ENCODE data around the gene SHISA6.

The SHISA6 gene
- total RNA-seq, result 0 reads per million in 4 experiments

DNA sequence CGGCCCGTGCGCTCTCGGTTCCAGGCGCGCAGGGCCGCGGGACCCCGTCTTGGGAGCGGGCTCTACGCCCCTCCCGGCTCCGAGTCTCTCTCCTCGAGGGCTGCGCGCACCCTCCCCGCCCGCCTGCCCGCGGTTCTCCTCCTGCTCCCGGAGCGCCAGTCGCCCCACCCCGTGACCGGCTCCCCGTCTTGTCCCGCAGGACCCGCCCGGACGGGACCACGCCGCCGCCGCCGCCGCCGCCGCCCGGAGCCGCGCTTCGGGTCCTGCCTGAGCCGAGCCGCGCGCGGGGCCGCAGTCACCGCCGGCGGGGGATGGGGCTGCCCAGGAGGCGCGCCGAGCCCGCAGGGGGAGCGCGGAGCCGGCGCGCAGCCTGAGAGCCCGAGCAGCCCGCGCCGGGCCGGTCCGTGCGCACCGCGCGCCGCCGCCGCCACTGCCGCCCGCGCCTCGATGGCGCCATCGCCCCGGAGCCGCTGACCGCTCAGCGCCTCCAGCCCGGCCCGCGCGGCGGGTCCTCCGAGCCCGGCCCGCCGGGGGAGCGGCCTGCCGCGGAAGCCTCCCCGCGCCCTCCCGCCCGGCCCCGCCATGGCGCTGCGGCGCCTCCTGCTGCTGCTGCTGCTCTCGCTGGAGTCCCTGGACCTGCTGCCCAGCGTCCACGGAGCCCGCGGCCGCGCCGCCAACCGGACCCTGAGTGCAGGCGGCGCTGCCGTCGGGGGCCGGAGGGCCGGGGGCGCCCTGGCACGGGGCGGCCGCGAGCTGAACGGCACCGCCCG, at the start of gene SHISA6:
Gene SHISA6 (plus strand): TSS at position 373 of the 770 bp plus-strand sequence.
- DNase-seq, result no peak

GRCh38 chr17:11195801-11196200, 45.2 kb upstream of the SHISA6 start:
- DNase-seq, result no peak

GRCh38 chr17:11204991-11205390, 36.0 kb upstream of the SHISA6 start:
- no peak for DNase-seq

DNA sequence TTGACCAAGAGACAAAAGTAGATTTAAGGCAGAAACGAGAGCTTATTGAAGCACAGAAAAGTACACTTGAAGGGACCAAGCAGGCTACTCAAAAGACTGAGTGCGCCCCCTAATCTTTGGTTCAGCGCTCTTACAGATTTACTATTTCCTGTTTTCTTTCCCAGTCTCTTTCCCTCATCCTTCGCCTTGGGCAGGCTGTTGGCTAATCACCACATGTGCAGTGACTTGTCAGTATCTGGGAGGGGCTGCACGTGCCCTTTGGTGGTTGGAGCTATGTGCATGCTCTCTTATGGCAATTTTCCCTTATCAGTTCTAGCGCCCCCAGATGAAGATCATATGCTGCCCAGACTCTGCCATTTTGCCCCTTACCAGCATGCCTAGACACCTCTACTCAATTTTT, 35.4 kb upstream of the SHISA6 start:
- DNase-seq, result no peak

GRCh38 chr17:11209906-11210305, 31.1 kb upstream of the SHISA6 start:
- DNase-seq, result no peak

- no peak for DNase-seq
Observed at GRCh38 chr17:11212792-11213191, 28.2 kb upstream of the SHISA6 start.

GRCh38 chr17:11216976-11217375, 24.0 kb upstream of the SHISA6 start:
- DNase-seq, result no peak

DNA sequence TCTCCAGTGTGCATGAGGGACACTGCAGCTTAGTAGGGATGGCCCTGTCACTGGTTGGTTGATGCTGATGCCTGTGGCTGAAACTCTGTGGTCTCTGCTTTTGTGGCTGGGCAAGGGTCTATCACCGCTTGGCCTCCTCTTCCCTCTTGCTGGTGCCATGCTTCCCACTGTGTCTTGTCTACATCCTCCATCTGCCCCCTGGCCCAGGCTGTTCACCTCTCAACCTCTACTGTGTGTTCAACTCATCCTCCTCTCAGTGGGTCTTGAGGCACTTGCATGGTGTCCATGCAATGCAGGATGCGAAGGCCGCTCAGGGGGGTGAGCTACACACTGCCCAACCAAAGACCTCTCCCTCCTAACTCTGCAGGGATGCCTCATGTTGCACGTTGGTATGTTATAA, 19.8 kb upstream of the SHISA6 start:
- DNase-seq, result no peak

- DNase-seq, result no peak
Observed at GRCh38 chr17:11221721-11222120, 19.3 kb upstream of the SHISA6 start.

- DNase-seq, result no peak
Observed at GRCh38 chr17:11238705-11239104, 2.3 kb upstream of the SHISA6 start.

DNA sequence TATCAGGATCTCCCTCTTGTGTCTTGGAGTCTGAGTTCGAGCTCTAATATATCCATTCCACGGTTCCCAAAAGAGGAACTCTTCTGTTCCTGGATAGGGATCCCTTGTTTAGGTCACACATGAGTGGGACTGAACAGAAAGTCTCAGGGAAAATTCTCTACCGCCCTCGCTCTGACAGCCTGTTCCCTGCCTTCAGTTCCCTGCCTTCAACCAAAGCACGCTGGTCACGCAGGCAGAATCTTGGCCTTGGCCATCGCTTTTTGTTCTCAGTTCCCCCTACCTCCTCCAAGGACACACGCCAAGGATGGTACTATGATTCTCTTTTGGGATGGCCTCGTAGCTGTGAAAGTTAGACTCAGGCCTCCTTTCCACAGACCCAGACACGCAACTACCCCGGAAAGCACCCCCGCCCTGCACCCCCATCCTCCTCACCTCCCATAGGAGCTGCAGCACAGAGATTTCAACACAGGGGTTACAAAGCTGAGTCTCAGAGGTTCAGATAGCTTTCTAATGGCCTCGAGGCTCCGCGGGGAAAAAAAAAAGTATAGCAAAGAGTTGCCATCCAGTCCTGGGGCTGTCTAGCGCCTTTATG, 1.5 kb upstream of the SHISA6 start:
- DNase-seq, result no peak

DNA sequence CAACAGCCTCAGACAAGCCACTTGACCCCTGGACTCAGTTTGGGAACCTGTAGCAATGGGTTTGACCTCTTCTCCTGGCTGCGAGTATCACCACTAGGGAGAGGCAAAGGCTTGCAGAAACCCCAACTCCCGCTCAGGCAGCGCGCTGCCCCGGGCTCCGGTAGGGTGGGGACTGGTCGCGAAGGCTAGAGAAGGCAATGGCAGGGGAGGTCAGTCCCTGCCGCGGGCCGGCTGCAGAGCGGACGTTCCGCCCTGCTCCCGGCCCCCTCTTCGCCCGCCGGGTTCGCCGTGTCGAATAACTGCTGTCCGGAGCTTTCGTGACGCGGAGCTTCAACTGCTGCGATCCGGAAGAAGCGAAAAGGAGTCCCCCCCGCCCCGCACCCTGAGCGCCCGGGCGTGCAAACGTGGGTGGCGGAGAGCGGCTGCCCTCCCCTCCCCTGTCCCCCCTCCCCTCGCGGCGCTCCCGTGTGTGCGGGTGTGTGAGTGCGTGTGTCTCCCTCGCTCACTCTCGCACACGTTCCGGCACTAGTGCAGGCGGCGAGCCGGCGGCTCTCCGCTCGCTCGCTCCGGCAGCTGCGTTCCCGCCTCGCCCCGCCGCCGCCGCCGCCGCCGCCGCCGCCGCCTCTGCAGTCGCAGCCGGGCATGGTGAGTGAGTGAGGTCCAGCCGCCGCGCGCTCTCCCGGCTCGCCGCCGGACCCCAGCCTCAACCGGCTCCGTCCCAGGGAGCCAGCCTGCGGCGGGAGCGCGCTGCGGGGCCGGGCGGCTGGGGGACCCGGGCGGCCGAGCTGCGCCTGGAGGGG, 772 bp upstream of the SHISA6 start:
- DNase-seq, result no peak

DNA sequence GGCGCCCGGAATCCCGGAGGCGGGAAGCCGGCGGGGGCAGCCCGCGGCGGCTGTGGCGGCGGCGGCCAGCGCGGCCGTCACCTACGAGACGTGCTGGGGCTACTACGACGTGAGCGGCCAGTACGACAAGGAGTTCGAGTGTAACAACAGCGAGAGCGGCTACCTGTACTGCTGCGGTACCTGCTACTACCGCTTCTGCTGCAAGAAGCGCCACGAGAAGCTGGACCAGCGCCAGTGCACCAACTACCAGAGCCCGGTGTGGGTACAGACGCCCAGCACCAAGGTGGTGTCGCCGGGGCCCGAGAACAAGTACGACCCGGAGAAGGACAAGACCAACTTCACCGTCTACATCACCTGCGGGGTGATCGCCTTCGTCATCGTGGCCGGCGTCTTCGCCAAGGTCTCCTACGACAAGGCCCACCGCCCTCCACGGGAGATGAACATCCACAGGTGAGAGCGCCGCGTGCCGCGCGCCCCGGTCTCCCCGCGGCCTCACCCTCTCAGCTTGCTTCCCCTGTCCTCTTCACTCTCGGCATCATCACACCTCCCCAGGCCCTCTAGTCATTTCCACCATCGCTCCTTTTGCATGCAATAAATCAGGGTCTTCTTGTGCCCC, 706 bp downstream of the SHISA6 start:
- no peak for DNase-seq

DNA sequence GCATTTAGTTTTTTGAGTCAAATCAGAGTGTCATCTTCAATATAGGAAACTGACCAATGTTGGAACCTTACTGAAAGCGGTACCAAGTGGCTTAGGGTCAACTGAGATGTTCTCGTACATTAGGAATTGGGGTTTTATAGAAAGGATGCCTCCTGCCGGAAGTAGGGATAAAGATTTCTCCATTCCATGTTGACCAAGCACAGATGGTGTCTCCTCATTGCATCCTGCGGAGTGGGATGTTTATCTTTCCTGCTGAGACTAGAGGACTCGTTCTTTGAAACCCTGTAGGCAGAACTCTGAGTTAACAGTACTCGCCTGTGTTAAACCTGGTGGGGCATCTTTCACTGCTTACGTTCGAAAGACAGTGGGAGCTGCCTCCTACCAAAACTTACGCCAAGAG, 1.4 kb downstream of the SHISA6 start:
- DNase-seq, result no peak

DNA sequence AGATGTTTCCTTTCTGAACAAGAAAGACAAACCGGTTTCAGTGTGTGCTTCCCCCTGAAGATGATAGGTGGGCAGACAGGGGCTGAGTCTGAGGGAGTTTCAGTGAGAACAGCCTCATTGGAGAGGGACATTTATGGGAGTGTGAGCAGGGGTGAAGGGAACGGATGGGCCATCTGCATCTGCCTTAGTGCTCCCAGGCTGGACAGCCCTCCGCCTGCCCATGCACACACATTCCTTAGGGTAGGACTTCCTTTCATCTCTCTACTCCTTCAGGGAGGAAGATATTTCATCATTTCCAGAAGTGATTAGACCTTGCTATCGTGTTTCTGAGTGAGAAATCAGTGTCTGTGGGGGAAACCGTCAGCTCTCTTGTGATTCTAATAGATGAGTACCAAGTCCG, 3.8 kb downstream of the SHISA6 start:
- no peak for DNase-seq

- no peak for DNase-seq
Observed at GRCh38 chr17:11245187-11245586, 4.2 kb downstream of the SHISA6 start.

GRCh38 chr17:11245791-11246190, 4.8 kb downstream of the SHISA6 start:
- DNase-seq, result no peak

DNA sequence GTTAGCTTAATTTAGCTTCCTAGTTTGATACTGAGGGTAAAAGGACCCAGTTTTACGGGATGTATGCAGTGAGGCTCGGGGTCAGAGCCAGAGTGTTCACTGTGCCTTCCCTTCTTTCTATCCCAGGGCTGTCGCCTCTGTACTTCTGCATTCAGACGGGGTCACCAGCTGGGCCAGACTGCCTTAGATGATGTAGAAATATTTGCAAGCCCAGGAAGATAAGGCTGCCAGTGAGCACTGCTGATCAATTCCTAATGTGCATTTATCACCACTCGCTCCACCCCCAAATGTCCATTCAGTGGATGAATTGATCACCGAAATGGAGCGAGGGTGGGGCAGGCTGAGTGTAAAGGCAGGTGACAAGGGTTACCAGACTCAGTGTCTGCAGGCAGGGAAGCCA, 9.1 kb downstream of the SHISA6 start:
- no peak for DNase-seq

GRCh38 chr17:11251561-11252107, 10.6 kb downstream of the SHISA6 start:
- DNase-seq, result no peak

DNA sequence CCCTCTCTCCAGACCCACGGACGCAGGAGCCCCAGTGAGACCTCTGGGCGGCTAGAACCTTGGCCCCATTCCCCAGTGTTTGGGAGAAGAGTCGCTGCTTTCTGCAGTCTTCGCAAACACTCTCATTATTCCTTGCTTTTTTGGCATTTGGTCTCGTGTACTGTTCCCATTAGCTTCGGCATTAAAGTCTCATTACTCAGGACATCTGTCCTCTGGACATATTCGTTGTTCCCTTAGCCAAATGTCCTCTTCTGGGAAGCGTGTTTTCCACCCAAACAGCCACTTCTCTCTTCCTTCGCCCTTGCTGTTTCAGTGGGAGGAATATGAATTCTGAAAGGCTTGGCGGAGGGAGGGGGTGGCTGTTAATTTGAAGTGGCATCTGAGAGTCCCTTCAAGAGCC, 11.1 kb downstream of the SHISA6 start:
- no peak for DNase-seq

GRCh38 chr17:11256877-11257276, 15.9 kb downstream of the SHISA6 start:
- no peak for DNase-seq

- DNase-seq, result no peak
Observed at GRCh38 chr17:11264183-11264871, 23.3 kb downstream of the SHISA6 start.

Data from effector CD8-positive, alpha-beta T cell (primary cell).